MM.1S (cell line): ENCODE data around the gene COLEC12.

ENCODE experiments used
- EZH2 ChIP-seq: fragments of 300-600 bp; sonication (generic); optimal IDR thresholded peaks from 2 replicates; pipeline ENCODE3; 2017; ENCODE audit warnings: low read depth, mild to moderate bottlenecking, antibody characterized with exemption, low read length, mixed read lengths
- EZH2phosphoT487 ChIP-seq: fragments of 300-600 bp; sonication (generic); IDR thresholded peaks from 2 replicates; pipeline ENCODE4 v1.6.1; 2018; ENCODE audit warnings: antibody characterized with exemption, low read length
- TF ChIP-seq, protein P1 (sequence below): fragments of 300-600 bp; sonication (generic); IDR thresholded peaks from 2 replicates; pipeline ENCODE4 v1.5.1; 2016; ENCODE audit warnings: antibody characterized with exemption, low read length, mixed read lengths

DNA sequence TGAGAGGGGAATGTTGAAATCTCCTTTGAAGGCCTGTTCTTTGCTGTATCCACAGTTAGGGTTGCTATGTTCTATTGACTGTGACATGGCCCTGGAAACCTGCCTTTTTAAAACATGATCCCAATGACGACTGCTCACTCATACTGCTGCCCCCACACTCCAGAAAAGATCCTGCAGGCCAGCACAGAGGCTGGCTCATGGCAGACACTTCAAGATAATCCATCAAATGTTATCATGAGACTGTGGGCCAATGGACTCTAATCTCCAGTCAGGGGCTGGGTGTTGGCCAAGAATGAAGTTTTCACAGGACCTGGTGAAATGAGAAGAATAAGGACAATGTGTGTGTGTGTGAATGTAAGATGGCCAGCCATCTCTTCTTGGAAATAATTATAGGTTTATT is 173.7 kb downstream of the COLEC12 start:
- TF ChIP-seq, protein P1, sequence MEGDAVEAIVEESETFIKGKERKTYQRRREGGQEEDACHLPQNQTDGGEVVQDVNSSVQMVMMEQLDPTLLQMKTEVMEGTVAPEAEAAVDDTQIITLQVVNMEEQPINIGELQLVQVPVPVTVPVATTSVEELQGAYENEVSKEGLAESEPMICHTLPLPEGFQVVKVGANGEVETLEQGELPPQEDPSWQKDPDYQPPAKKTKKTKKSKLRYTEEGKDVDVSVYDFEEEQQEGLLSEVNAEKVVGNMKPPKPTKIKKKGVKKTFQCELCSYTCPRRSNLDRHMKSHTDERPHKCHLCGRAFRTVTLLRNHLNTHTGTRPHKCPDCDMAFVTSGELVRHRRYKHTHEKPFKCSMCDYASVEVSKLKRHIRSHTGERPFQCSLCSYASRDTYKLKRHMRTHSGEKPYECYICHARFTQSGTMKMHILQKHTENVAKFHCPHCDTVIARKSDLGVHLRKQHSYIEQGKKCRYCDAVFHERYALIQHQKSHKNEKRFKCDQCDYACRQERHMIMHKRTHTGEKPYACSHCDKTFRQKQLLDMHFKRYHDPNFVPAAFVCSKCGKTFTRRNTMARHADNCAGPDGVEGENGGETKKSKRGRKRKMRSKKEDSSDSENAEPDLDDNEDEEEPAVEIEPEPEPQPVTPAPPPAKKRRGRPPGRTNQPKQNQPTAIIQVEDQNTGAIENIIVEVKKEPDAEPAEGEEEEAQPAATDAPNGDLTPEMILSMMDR, result no peak
- TF ChIP-seq EZH2, result no peak
- TF ChIP-seq EZH2phosphoT487, result no peak
